Lung (tissue), 12 donors: ENCODE data around the gene SLCO2A1. TPM values are rescaled to one million over a fixed set of nuclear protein-coding genes. Genes with fewer than 3 reads are reported as not detected.

ENCODE experiments used
- ATAC-seq: fragments of 200-7000 bp; cut with Tn5 transposase; one replicate; pipeline ENCODE4 v1.9.1; 2020; ENCODE audit warnings: moderate number of reproducible peaks; ENCODE audit not compliant: insufficient read depth, low FRiP score
- DNase-seq, 3 donors: peaks; one replicate each; pipeline ENCODE4 v3.0.0-alpha.2; 2013 to 2017
- H3K27ac ChIP-seq, 2 donors: one replicate each; pipeline ENCODE4 v1.5.1; 2013; ENCODE audit warnings: mild to moderate bottlenecking in 2 of 2, moderate library complexity in 2 of 2, control low read depth in 1 of 2, inconsistent platforms in 1 of 2, low read depth in 1 of 2, low read length in 1 of 2
- H3K27me3 ChIP-seq, 3 donors: one replicate each; pipeline ENCODE4 v1.5.1; 2013; ENCODE audit warnings: low read length in 2 of 3; ENCODE audit not compliant: control insufficient read depth in 3 of 3, insufficient read depth in 3 of 3
- H3K36me3 ChIP-seq, 4 donors: one replicate each; pipeline ENCODE4 v1.5.1; 2013; ENCODE audit warnings: low read length in 4 of 4, mild to moderate bottlenecking in 1 of 4, moderate library complexity in 1 of 4; ENCODE audit not compliant: control insufficient read depth in 4 of 4, insufficient read depth in 4 of 4
- H3K4me1 ChIP-seq, 5 donors: one replicate each; pipeline ENCODE4 v1.5.1; 2013; ENCODE audit warnings: low read length in 5 of 5, mild to moderate bottlenecking in 2 of 5, moderate library complexity in 1 of 5; ENCODE audit not compliant: control insufficient read depth in 5 of 5, insufficient read depth in 5 of 5
- H3K4me3 ChIP-seq: one replicate; pipeline ENCODE4 v1.5.1; 2013; ENCODE audit warnings: mild to moderate bottlenecking, control low read depth, moderate library complexity
- H3K9ac ChIP-seq, 2 donors: one replicate each; pipeline ENCODE4 v1.5.1; 2013; ENCODE audit warnings: low read length in 2 of 2, control low read depth in 1 of 2; ENCODE audit not compliant: insufficient read depth in 1 of 2
- H3K9me3 ChIP-seq, 4 donors: one replicate each; pipeline ENCODE4 v1.5.1; 2013; ENCODE audit warnings: low read length in 3 of 4, mild to moderate bottlenecking in 1 of 4, moderate library complexity in 1 of 4; ENCODE audit not compliant: control insufficient read depth in 4 of 4, insufficient read depth in 3 of 4
- CTCF ChIP-seq: IDR thresholded peaks from 2 replicates; pipeline ENCODE4 v1.5.1; 2012; ENCODE audit warnings: mild to moderate bottlenecking; ENCODE audit errors: control extremely low read depth, extremely low read depth
- WGBS, 2 donors: extraction: QIAGEN DNeasy Blood & Tissue Kit; methylation state at CpG; one replicate each; pipeline ENCODE4 v1.1.7; 2013; 5-methylcytosine and 5-hydroxymethylcytosine counted together
- polyA plus RNA-seq, 2 donors: library from polyadenylated mRNA; stranded (reverse); fragments of 200-250 nt; gene quantifications; one replicate each; pipeline ENCODE4 v1.2.1, GENCODE V29; 2013
- total RNA-seq, 2 donors: library from RNA; depleted of rRNA in 1 of 2; stranded (reverse); fragments of >200 nt in 1 of 2; gene quantifications; one replicate each; pipeline ENCODE4 v1.2.1, GENCODE V29; 2014 to 2021
- donor health status: control.
- donor health status: control.
- donor health status: Bipolar disorder and iron deficiency.
- donor health status: healthy.
- donor health status: DM: yes; HTN: yes; CAD: no.

Gene SLCO2A1
- total and polyA plus RNA-seq, 4 donors: 27.2 to 131 (median 42.7) TPM

GRCh38 chr3:134074790-134075567 is 45.3 kb upstream of the SLCO2A1 start:
- Histone ChIP-seq H3K4me1 (peaks cover 0 to 11% (median 0%) of the 10 kb centered on the region in 5 donors), H3K27ac (no peak overlapping the region), H3K36me3 (no peaks in the 10 kb centered on the region), H3K9ac (no peak overlapping the region), H3K9me3 (peaks cover 0 to 2% (median 0%) of the 10 kb centered on the region in 4 donors), H3K27me3 (no peaks in the 10 kb centered on the region), H3K4me3 (no peak overlapping the region)
- 78 to 87% methylated on average over 9 of the region's 9 CpGs for WGBS, 2 donors
- no peak for TF ChIP-seq CTCF
- DNase-seq (no peak), ATAC-seq (no peak)

GRCh38 chr3:134074001-134074789 is 44.5 kb upstream of the SLCO2A1 start:
- Histone ChIP-seq H3K4me3 (no peak overlapping the region), H3K9me3 (peaks cover 0 to 2% (median 0%) of the 10 kb centered on the region in 4 donors), H3K9ac (no peak overlapping the region), H3K27me3 (no peaks in the 10 kb centered on the region), H3K27ac (no peak overlapping the region), H3K36me3 (no peaks in the 10 kb centered on the region), H3K4me1 (peaks cover 0 to 11% (median 0%) of the 10 kb centered on the region in 5 donors)
- WGBS, 2 donors: 78 to 79% methylated on average over 10 of the region's 10 CpGs
- ATAC-seq (no peak), DNase-seq (no peak)
- no peak for TF ChIP-seq CTCF

GRCh38 chr3:134073583-134073945 is 43.8 kb upstream of the SLCO2A1 start:
- H3K4me3 ChIP-seq: no peak overlapping the region
- WGBS, 2 donors: 96 to 97% methylated on average over 4 of the region's 4 CpGs
- DNase-seq: no peak
- H3K4me1 ChIP-seq: peaks cover 0 to 11% (median 0%) of the 10 kb centered on the region in 5 donors
- peaks cover 0 to 2% (median 0%) of the 10 kb centered on the region in 4 donors for H3K9me3 ChIP-seq
- no peaks in the 10 kb centered on the region for H3K27me3 ChIP-seq
- ATAC-seq: no peak
- TF ChIP-seq CTCF: no peak
- no peak overlapping the region for H3K9ac ChIP-seq
- H3K27ac ChIP-seq: no peak overlapping the region
- no peaks in the 10 kb centered on the region for H3K36me3 ChIP-seq
